Smooth muscle cell of the coronary artery (primary cell): ENCODE data around the gene SIGLEC9. TPM values are rescaled to one million over a fixed set of nuclear protein-coding genes. Genes with fewer than 3 reads are reported as not detected.

Experiments used
- total RNA-seq: library from RNA; depleted of rRNA; stranded (reverse); fragments of >200 nt; gene quantifications from 2 replicates; pipeline ENCODE4 v1.2.3, GENCODE V29; 2014; ENCODE audit warnings: low replicate concordance

SIGLEC9 gene
- not detected in 2 replicates for total RNA-seq

GRCh38 chr19:51124729-51125128 lies at the start of gene SIGLEC9:
TSS of gene SIGLEC9 (plus strand) at chr19:51124906. CDS start at chr19:51124975, 69 bp downstream.

GRCh38 chr19:51082611-51083010 lies 42.1 kb upstream of the SIGLEC9 start, which contains the start of gene KLK14:
TSS of gene KLK14 (minus strand) at chr19:51082887. CDS start at chr19:51082614, 273 bp downstream.

GRCh38 chr19:51108066-51108804 lies 16.5 kb upstream of the SIGLEC9 start, which contains the start of gene CTU1:
TSS of gene CTU1 (minus strand) at chr19:51108409. CDS start at chr19:51104569, 3,840 bp downstream.

GRCh38 chr19:51142119-51142518 lies 17.4 kb downstream of the SIGLEC9 start, which contains the start of gene SIGLEC7:
TSS of gene SIGLEC7 (plus strand) at chr19:51142301. CDS start at chr19:51142370, 69 bp downstream.

Other genes starting within 250 kb of the SIGLEC9 start
- gene KLK4, start 213.5 kb upstream of the SIGLEC9 start, total RNA-seq: not detected in 2 replicates
- not detected in 2 replicates for gene KLK5, start 171.9 kb upstream of the SIGLEC9 start, total RNA-seq
- 0.08 TPM in 1 of 2 replicates, not detected in the other for gene KLK6, start 155.3 kb upstream of the SIGLEC9 start, total RNA-seq
- gene KLK7, start 141.0 kb upstream of the SIGLEC9 start, total RNA-seq: not detected in 2 replicates
- gene KLK8, start 123.3 kb upstream of the SIGLEC9 start, total RNA-seq: not detected in 2 replicates
- not detected in 2 replicates for gene KLK10, start 105.2 kb upstream of the SIGLEC9 start, total RNA-seq
- gene KLK11, start 98.3 kb upstream of the SIGLEC9 start, total RNA-seq: not detected in 2 replicates
- gene KLK12, start 89.9 kb upstream of the SIGLEC9 start, total RNA-seq: not detected in 2 replicates
- not detected in 2 replicates for gene KLK13, start 59.8 kb upstream of the SIGLEC9 start, total RNA-seq
- not detected in 2 replicates for gene KLK14, start 42.0 kb upstream of the SIGLEC9 start, total RNA-seq
- gene CTU1, start 16.5 kb upstream of the SIGLEC9 start, total RNA-seq: 1.9 and 5.3 TPM in 2 replicates
- gene SIGLEC7, start 17.4 kb downstream of the SIGLEC9 start, total RNA-seq: not detected in 2 replicates
- gene CD33, start 100.2 kb downstream of the SIGLEC9 start, total RNA-seq: not detected in 2 replicates
- gene SIGLECL1, start 126.2 kb downstream of the SIGLEC9 start, total RNA-seq: not detected in 2 replicates
- not detected in 2 replicates for gene IGLON5, start 186.7 kb downstream of the SIGLEC9 start, total RNA-seq
- gene VSIG10L, start 217.2 kb downstream of the SIGLEC9 start, total RNA-seq: 0.23 and 0.30 TPM in 2 replicates
- gene ETFB, start 241.5 kb downstream of the SIGLEC9 start, total RNA-seq: 202 and 403 TPM in 2 replicates
- not detected in 2 replicates for gene CLDND2, start 244.1 kb downstream of the SIGLEC9 start, total RNA-seq
- not detected in 2 replicates for gene NKG7, start 247.7 kb downstream of the SIGLEC9 start, total RNA-seq